NCI-H2107 treated with DMSO at 0.1 percent for 48 hours (cell line): ENCODE data around the gene MPPED2.

Experiments used
- DNase-seq: peaks from one replicate; lab custom pipeline; 2025; ENCODE audit not compliant: unreplicated experiment; lab: John Stamatoyannopoulos, UW

MPPED2 gene

GRCh38 chr11:30365793-30366517 is 220.2 kb downstream of the MPPED2 start:
- DNase-seq: no peak

- DNase-seq: no peak
These were observed 221.2 kb downstream of the MPPED2 start for GRCh38 chr11:30364837-30365482.

GRCh38 chr11:30364139-30364836 is 221.9 kb downstream of the MPPED2 start:
- no peak for DNase-seq

GRCh38 chr11:30360741-30361140 is 225.4 kb downstream of the MPPED2 start:
- DNase-seq: no peak
